ENCODE measurements around the gene APP. TPM values are rescaled to one million over a fixed set of nuclear protein-coding genes. Genes with fewer than 3 reads are reported as not detected.

APP gene
- total RNA-seq, 1 donor from 2014 or later = 40.7 TPM

DNA sequence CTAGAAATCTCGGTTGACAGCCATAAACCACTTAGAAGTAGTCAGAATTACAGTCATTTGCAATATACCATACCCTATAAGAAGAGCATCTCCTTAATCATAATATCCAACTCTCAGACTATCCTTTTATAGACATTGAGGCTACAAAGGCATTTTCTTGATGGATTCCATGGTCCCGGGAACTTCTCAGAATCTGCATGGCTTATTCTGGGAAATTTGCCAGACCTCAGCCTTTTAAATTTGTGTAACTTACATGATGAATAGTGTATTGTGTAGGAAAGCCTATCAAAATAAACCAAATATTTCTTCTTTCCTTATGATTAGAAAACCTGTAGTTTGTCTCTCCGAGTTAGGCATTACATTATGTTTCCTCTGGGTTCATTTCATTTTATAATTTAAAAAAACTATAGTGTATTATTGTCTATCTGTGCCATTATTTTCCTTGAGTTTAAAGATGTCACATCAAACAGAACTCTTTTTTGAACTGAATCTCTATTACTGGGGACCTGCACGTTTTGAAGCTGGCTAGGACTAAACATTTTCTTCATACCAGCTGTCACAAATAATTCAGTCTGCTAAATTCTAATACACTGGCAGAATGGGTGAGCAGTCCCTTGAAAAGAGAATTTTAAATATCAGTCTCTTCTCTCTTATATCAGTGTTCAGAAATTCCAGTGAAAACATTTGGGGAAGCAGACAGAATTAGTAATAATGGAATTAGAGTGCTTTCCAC lies 332.9 kb downstream of the APP start:
- intact Hi-C loops (cut with micrococcal nuclease) = no loop called here

DNA sequence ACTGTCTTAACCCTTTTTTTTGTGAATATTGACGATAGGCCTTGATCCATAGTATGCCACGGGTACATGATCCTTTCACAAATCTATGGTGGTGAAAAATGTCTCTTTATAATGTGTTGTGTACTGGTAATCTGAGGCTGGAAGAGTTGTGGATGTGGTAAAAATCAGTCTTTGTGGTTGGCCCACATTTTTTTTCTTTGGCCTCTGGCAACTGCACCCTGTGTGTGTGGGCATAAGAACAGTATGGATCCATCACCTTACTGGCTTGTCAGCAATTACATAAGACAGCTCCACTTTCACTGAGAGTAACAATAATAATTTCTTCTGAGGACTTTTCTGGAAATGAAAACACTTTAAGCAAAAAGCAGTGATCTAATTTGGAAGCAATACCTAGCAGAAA lies 334.2 kb downstream of the APP start:
- intact Hi-C loops (cut with micrococcal nuclease) = no loop called here

DNA sequence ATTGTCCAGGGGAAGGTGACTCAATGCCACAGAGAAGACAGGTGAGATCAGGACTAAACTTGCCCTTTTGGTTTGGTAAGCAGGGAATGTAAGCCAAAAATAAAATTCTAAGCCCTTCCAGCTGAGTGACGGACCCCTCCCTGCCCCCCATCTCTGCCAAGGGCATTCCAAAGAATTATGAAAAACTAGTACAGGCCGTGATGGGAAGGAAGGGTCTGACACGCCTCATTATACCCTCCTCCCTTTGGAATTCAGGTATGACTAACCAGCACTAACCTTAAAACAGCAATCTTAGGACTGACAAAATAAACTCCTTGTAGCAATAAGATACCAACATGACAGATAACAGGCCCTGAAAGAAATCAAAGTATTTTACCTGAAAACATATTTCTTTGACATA lies 336.2 kb downstream of the APP start:
- intact Hi-C loops (cut with micrococcal nuclease) = no loop called here

DNA sequence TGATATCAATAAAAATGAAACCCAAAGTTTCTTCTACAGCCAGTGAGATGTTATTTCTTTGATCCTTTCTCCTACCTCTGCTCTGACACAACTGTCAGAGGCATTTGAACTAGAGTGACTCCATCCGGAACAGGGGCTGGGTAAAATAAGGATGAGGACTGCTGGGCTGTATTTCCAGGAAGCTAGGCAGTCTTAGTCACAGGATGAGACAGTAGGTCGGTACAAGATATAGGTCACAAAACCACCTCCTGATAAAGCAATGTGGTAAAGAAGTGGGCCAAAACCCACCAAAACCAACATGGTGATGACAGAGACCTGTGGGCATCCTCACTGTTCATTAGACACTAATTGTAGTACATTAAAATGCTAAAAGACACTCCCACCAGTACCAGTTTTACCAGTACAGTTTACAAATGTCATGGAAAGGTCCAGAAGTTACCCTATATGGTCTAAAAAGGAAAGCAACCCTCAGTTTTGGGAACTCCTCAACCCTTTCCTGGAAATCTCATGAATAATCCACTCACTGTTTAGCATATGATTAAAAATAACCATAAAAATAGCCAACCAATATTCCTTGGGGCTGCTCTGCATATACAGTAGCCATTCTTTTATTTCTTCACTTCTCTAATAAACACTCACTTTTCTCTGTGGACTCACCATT lies 339.1 kb downstream of the APP start:
- intact Hi-C loops (cut with micrococcal nuclease) = no loop called here

Data from T-helper 1 cell treated with Interleukin-12 subunit alpha and Interleukin-12 subunit beta and Interleukin-4 antibody, amounts not matched to agents 30 ng/mL and 1 ng/mL, for 36 hours (primary cell).